Measurements from ENCODE around the gene UNCX.

DNA sequence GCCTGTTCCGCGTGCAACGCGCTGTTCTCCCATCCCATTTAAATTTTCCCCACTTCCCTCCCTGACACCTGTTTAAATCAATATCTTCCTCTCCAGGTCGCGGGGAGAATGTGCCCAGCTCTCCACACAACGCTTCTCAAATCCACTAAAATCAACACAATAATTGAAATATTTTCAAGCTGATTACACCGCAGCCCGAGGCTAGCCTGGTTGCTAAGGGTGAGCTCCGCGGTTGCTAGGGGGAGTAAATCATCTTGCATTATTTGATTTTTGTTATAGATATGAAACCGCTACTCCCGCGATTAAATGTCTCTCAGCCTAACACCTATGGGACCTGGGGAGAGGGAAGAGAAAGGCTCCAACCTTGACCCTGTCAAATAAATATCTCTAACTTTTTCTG is 36.2 kb downstream of the UNCX start:
- TF ChIP-seq, protein P1, sequence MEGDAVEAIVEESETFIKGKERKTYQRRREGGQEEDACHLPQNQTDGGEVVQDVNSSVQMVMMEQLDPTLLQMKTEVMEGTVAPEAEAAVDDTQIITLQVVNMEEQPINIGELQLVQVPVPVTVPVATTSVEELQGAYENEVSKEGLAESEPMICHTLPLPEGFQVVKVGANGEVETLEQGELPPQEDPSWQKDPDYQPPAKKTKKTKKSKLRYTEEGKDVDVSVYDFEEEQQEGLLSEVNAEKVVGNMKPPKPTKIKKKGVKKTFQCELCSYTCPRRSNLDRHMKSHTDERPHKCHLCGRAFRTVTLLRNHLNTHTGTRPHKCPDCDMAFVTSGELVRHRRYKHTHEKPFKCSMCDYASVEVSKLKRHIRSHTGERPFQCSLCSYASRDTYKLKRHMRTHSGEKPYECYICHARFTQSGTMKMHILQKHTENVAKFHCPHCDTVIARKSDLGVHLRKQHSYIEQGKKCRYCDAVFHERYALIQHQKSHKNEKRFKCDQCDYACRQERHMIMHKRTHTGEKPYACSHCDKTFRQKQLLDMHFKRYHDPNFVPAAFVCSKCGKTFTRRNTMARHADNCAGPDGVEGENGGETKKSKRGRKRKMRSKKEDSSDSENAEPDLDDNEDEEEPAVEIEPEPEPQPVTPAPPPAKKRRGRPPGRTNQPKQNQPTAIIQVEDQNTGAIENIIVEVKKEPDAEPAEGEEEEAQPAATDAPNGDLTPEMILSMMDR (conservative IDR thresholded peaks at IDR 0.05; ENCODE audit: low read depth, low read length): no peak
- TF ChIP-seq CEBPB (IDR thresholded peaks at IDR 0.05; ENCODE audit: low read depth, low read length) (no peak), RFX5 (IDR thresholded peaks at IDR 0.05; ENCODE audit: low read depth, low read length) (no peak), POLR2A (IDR thresholded peaks at IDR 0.05; ENCODE audit: low read depth, low read length) (no peak), MXI1 (IDR thresholded peaks at IDR 0.05; ENCODE audit: borderline replicate concordance, low read depth, low read length) (no peak), RAD21 (IDR thresholded peaks at IDR 0.05; ENCODE audit: low read length) (no peak), CHD1 (IDR thresholded peaks at IDR 0.05; ENCODE audit: low read depth, low read length) (no peak), MAFK (IDR thresholded peaks at IDR 0.05; ENCODE audit: low read depth, low read length) (no peak)
- TF ChIP-seq, protein P2, sequence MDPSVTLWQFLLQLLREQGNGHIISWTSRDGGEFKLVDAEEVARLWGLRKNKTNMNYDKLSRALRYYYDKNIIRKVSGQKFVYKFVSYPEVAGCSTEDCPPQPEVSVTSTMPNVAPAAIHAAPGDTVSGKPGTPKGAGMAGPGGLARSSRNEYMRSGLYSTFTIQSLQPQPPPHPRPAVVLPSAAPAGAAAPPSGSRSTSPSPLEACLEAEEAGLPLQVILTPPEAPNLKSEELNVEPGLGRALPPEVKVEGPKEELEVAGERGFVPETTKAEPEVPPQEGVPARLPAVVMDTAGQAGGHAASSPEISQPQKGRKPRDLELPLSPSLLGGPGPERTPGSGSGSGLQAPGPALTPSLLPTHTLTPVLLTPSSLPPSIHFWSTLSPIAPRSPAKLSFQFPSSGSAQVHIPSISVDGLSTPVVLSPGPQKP (IDR thresholded peaks at IDR 0.05; ENCODE audit: borderline replicate concordance, low read depth, low read length): no peak
- TF ChIP-seq, protein P3, sequence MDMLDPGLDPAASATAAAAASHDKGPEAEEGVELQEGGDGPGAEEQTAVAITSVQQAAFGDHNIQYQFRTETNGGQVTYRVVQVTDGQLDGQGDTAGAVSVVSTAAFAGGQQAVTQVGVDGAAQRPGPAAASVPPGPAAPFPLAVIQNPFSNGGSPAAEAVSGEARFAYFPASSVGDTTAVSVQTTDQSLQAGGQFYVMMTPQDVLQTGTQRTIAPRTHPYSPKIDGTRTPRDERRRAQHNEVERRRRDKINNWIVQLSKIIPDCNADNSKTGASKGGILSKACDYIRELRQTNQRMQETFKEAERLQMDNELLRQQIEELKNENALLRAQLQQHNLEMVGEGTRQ (IDR thresholded peaks at IDR 0.05; ENCODE audit: low read depth, low read length): no peak

Measured in IMR-90 (cell line).